Measurements from ENCODE around the gene PPIE.
A peak's percentile ranks its signal among the peaks of the same experiment; 100 is the strongest.
"Not testable (repeated sequence)": the region's sequence is repeated elsewhere in the genome, so short reads cannot be mapped to it uniquely, and the experiment has no call there.

Gene PPIE

GRCh38 chr1:39778463-39779099 lies 39.9 kb downstream of the PPIE start:
- DNase-seq = not testable (repeated sequence)

- DNase-seq = no peak
Measured at GRCh38 chr1:39779137-39779536, 40.5 kb downstream of the PPIE start.

DNA sequence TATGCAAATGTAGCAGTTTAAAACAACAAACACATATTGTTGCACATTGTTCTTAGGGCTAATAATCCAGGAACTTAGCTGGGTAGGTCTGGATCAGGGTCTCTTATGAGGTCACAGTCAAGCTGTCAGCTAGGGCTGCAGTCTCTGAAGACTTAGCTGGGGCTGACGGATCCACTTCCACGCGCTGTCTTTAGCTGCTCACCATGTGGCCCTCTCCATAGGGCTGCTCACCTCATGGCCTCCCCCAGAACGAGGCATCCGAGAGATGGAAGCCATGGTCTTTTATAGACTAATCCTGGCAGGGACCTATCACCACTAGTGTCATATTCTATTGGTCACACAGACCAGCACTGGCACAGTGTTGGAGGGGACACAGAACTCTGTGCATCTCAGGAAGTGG lies 41.1 kb downstream of the PPIE start:
- DNase-seq = no peak

- no peak for DNase-seq
Measured at GRCh38 chr1:39781349-39781715, 42.6 kb downstream of the PPIE start.

- DNase-seq = no peak
Measured at GRCh38 chr1:39782103-39782502, 43.4 kb downstream of the PPIE start.

DNA sequence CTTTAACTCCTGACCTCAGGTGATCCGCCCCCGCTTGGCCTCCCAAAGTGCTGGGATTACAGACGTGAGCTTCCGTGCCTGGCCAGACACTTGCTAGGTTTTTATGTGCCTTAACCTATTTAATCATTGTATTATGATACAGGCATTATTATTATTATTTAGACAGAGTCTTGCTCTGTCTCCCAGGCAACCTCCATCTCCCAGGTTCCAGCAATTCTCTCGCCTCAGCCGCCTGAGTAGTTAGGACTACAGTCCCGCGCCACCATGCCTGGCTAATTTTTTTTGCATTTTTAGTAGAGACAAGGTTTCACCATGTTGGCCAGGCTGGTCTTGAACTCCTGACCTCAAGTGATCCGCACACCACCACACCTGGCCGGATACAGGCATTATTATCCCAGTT lies 44.0 kb downstream of the PPIE start:
- DNase-seq = not testable (repeated sequence)

GRCh38 chr1:39786303-39787107 lies 47.8 kb downstream of the PPIE start:
- DNase-seq = not testable (repeated sequence)

GRCh38 chr1:39787108-39787375 lies 48.4 kb downstream of the PPIE start:
- not testable (repeated sequence) for DNase-seq

DNA sequence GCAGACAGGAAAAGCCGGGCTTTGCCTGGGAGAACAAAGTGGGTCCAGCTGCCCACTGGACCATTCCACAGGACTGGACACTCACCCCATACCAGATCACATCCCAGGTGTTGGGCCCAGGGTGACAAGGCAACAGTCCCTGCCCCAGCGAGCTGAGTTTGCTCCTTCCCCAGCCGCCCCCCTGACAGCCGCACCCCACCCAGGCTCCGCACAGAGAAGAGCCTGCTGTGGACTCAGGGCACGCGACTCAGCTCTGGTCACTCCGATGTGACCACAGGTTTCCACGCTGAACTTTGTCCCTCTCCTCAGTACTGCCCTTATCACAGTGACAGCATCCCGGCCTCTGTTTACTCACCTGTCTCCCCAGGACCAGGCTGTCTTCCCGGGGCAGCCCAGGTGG lies 48.8 kb downstream of the PPIE start:
- DNase-seq = no peak

DNA sequence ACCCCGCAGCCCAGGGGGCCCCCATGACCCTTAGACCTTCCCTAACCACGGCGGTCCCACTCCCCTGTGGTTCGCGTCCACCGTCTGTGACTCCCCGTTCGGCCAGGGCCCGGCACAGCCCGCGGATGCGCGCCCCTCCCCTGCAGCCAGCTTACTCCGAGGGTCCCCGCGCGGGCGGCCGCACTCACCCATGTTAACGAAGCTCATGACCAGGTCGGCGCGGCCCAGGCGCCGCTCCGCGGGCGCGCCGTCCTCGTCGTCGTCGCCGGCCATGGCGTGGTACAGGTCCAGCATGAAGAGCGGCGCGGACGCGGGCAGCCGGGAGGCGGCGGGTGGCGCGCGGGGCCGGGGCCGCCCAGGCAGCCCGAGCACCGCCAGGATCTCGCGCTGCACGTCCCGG lies 49.3 kb downstream of the PPIE start:
- not testable (repeated sequence) for DNase-seq

DNA sequence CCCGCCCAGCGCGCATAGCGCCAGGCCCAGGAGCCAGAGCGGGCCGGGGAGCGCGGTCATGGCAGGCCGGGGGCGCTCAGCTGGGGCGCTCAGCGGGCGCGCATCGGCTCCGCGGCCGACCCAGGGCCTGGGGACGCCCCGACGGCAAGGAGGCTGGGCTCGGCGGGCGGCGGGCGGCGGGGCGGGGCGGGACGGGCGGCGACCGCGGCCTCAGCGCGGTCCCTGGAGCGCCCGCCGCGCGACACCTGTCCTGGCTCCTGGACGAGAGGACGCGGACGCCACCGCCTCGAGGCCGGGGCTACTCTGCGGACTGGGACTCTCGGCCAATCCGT lies 49.7 kb downstream of the PPIE start:
- no peak for DNase-seq

GRCh38 chr1:39788758-39789570 lies 50.3 kb downstream of the PPIE start, which contains the start of gene BMP8B:
Gene BMP8B (minus strand): TSS chr1:39788865. CDS start chr1:39788485, 380 bp downstream.
- DNase-seq = peak; percentile 28 to 84

DNA sequence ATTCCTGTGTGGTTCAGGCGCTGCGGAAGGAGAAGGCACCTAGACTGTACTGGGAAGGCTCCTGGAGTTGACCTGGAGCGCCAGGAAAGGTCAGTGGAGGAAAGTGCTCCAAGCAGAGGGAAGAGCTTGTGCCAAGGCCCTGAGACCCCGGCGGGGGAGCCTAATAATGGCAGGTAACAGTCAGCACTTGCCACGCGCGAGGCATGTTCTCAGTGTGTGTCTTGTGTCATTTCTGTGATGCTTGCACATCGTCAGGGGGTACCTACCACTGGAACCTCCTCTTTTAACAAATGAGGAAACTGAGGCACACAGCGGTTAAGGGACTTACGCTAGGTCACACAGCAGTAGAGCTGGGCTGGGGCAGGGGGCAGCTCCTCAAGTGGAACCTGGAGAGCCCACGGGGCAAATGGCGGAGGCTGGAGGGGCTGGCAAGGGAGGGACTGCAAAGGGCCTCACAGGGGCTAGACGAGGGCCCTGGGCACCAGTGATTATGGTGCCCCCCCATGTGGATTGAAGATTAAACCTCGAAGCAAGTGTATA lies 51.0 kb downstream of the PPIE start:
- DNase-seq = no peak

GRCh38 chr1:39791838-39792237 lies 53.2 kb downstream of the PPIE start:
- no peak for DNase-seq

GRCh38 chr1:39795651-39796050 lies 57.0 kb downstream of the PPIE start:
- no peak for DNase-seq

DNA sequence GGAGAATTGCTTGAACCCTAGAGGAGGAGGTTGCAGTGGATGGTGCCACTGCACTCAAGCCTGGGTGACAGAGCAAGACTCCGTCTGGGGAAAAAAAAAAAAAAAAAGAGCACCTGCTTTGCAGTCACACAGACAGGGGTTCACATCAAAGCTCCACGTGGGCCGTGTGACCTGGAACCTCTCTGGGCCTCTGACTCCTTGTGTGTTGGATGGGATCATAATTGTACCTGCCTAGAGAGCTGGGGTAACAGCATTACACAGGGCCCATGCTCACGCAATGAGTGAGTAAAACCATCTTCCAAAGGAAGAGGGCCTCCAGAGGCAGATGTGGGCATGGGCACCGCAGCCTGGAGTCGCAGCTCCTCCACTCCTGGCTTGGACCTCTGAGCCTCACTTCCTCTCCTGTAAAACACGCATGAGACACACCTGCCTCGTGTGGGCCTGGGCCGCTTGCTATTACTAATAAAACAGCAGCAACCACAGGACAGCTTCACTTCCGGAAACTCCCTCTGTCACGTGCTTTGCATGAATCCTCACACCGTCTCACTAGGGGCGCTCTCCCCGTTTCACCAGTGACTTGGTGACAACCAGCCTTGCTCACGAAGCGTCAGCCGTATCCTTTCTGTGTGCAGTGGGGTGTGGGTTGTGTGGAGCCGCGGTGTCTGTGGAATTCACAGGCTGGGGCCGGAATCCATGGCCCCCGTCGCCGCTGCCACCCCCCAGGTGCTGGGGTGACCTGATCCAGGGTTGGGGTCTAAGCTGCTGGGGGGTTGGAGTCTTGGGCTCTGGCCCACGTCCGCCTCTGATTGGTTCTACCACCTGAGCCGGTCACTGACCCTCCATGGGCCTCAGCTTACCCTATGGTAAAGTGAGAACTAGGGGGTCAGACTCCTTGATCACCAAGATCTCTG lies 60.4 kb downstream of the PPIE start:
- DNase-seq = peak; percentile 92 to 96

DNA sequence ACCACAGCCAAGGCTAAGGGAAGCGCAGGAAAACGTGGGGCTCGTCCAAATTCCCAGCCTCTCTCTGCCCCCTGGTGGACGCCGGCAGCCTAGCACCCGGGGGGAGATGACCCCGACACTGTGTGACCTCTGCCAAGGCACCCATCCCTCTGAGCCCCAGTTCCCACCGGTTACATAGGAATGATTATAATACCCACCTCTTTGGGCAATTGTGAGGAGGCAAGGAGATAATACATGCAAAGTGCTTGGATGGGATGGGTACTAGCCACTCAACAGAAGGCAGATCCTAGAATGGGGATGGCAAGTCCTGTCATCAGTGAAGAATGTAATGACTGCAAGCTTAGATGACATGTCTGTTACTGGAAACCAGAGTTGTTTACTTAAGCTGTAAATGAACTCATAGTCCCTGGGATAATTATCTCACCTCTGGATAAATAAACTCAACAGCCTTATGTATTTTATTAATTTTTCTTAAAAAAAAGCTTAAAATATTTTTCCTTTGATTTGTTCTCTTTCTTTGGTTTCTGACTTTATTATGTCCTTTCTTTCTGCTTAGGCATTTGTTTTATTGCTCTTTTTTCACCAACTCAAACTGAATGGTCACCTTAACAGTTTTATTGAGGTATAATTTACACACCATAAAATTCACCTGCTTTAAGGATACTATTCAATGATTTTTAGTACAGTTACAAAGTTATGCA lies 61.2 kb downstream of the PPIE start:
- peak; percentile 53 to 83 for DNase-seq

DNA sequence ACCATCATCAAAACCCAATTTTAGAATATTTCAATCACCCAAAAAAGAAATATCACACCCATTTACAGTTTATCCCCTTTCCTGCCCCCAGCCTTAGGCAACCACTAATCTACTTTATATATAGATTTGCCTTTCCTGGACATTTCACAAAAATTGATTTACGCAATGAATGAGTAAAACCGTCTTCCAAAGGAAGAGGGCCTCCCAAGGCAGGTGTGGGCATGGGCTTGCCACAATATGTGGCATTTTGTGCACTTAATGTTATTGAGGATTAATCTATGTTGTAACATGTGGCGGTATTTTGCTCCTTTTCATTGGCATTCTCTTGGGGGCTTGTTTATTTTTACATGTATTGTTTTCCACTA lies 61.8 kb downstream of the PPIE start:
- DNase-seq = no peak

- DNase-seq = no peak
Measured at GRCh38 chr1:39802496-39803260, 64.0 kb downstream of the PPIE start.

- no peak for DNase-seq
Measured at GRCh38 chr1:39805385-39805784, 66.7 kb downstream of the PPIE start.

Measured in NCI-H526 (cell line).